Measurements from ENCODE around the gene RNF25. TPM values are rescaled to one million over a fixed set of nuclear protein-coding genes. Genes with fewer than 3 reads are reported as not detected.

Gene RNF25
- total and polyA plus RNA-seq, 9 donors: 11.7 to 45.9 (median 26.5) TPM

DNA sequence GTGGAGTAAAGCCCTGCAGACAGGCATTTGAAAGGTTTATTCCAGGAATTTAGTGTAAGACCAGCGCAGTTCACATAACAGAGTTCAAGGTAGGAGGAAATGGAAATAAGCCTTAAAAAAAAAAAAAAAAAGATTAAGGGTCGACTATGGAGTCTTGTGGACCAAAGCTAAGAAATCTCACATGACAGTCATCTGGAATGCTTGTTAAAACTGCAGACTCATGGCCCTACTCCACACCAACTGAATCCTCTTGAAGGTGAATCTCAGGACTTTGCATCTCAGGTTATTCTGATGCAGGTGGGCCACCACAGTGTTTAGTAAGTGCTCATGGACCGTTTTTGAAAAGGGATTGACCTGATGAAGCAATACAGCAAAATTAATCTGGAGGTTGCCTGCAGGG, 47.7 kb upstream of the RNF25 start:
- Histone ChIP-seq H3K27me3 (no peaks in the 10 kb centered on the region), H3K4me1 (ENCODE audit: insufficient read depth) (no peaks in the 10 kb centered on the region), H3K4me3 (no peak overlapping the region), H3K27ac (no peak overlapping the region), H3K36me3 (no peaks in the 10 kb centered on the region), H3K9me3 (no peaks in the 10 kb centered on the region)
- intact Hi-C loops (cut with DNase I): loop anchor here in 1 of 4 donors (10.0 kb wide), 1 partner anchor 135 kb away; the partner anchor contains the start of gene WNT6
- DNase-seq: no peak
- TF ChIP-seq POLR2A (IDR thresholded peaks at IDR 0.05): no peak
- TF ChIP-seq, protein P1, sequence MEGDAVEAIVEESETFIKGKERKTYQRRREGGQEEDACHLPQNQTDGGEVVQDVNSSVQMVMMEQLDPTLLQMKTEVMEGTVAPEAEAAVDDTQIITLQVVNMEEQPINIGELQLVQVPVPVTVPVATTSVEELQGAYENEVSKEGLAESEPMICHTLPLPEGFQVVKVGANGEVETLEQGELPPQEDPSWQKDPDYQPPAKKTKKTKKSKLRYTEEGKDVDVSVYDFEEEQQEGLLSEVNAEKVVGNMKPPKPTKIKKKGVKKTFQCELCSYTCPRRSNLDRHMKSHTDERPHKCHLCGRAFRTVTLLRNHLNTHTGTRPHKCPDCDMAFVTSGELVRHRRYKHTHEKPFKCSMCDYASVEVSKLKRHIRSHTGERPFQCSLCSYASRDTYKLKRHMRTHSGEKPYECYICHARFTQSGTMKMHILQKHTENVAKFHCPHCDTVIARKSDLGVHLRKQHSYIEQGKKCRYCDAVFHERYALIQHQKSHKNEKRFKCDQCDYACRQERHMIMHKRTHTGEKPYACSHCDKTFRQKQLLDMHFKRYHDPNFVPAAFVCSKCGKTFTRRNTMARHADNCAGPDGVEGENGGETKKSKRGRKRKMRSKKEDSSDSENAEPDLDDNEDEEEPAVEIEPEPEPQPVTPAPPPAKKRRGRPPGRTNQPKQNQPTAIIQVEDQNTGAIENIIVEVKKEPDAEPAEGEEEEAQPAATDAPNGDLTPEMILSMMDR (IDR thresholded peaks at IDR 0.05): no peak
- 73 to 80% (median 78%) methylated on average over 3 of the region's 3 CpGs for WGBS, 3 donors

DNA sequence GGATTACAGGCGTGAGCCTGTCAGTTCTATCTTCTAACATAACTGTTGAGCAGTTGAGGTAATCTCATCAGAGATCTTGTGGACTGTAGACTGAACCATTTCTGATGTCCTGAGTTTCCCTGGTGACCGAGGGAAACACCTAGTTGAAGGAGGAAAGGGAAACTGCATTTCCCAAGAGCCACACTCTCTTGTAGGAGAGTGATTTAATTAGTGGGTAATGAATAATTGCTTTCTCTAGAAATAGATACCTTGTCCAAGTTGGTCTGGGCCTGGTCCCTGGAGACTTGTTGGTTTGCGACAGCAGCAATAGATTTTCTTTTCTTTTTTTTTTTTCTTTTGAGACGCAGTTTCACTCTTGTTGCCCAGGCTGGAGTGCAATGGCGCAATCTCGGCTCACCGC, 46.3 kb upstream of the RNF25 start:
- Histone ChIP-seq H3K36me3 (no peaks in the 10 kb centered on the region), H3K27me3 (no peaks in the 10 kb centered on the region), H3K4me1 (ENCODE audit: insufficient read depth) (no peaks in the 10 kb centered on the region), H3K4me3 (no peak overlapping the region), H3K27ac (no peak overlapping the region), H3K9me3 (no peaks in the 10 kb centered on the region)
- no peak for TF ChIP-seq EP300 (IDR thresholded peaks at IDR 0.05)
- DNase-seq: no peak
- intact Hi-C loops (cut with DNase I): loop anchor here in 1 of 4 donors (10.0 kb wide), 1 partner anchor 137 kb away; the partner anchor contains the start of gene WNT6
- WGBS, 3 donors: 93 to 98% (median 96%) methylated on average over 7 of the region's 7 CpGs

DNA sequence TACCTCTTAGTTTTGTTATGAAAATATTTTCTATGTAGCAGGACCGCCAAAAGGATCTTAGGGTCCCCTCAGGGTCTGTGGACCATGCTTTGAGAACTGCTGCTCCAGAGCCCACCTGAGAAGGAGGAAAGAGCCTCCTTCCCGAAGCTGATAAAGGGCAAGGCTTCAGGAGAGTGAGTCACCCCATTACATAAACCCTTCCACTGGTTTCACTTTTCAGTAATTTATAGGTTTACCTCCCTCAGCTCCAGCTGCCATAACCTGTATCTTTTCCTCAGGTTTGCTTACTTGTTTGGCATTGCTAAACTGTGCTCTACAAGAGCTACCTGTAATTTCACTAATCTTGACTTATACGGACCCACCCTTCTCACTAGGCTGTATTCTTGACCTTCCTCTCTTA, 45.5 kb upstream of the RNF25 start:
- Histone ChIP-seq H3K36me3 (no peaks in the 10 kb centered on the region), H3K9me3 (no peaks in the 10 kb centered on the region), H3K27me3 (no peaks in the 10 kb centered on the region), H3K4me1 (ENCODE audit: insufficient read depth) (no peaks in the 10 kb centered on the region), H3K27ac (no peak overlapping the region), H3K4me3 (no peak overlapping the region)
- DNase-seq: no peak
- intact Hi-C loops (cut with DNase I): loop anchor here in 1 of 4 donors (10.0 kb wide), 1 partner anchor 138 kb away; the partner anchor contains the start of gene WNT6
- TF ChIP-seq, protein P1 (IDR thresholded peaks at IDR 0.05): no peak
- no peak for TF ChIP-seq EP300 (IDR thresholded peaks at IDR 0.05)
- TF ChIP-seq POLR2A (IDR thresholded peaks at IDR 0.05): no peak
- WGBS, 3 donors: 72 to 79% (median 73%) methylated on average over 3 of the region's 3 CpGs

DNA sequence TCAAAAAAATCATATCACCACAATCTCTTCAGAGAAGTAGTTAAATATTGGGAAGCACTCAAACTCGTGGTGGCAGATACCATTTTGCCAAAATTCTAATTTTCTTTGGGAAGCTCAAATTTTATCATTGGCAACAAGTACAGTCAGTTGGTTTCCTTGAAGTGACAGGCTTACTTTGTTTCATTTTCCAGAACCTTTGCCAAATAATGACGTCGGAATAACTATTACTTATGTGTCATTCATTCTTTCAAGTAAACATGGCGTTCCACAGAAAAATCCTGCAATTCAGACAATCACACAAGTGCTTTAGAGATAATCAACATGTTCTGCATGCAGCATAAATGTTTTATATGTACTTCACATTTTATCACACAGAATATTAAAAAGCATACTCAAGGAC, 44.3 kb upstream of the RNF25 start:
- H3K9me3 ChIP-seq: no peaks in the 10 kb centered on the region
- no peak for DNase-seq
- intact Hi-C loops (cut with DNase I): loop anchor here in 1 of 4 donors (10.0 kb wide), 1 partner anchor 139 kb away; the partner anchor contains the start of gene WNT6
- WGBS, 3 donors: 74 to 82% (median 75%) methylated on average over 4 of the region's 4 CpGs
- no peaks in the 10 kb centered on the region for H3K27me3 ChIP-seq
- no peak overlapping the region for H3K27ac ChIP-seq
- H3K4me1 ChIP-seq (ENCODE audit: insufficient read depth): no peaks in the 10 kb centered on the region
- no peak overlapping the region for H3K4me3 ChIP-seq
- TF ChIP-seq, protein P1 (IDR thresholded peaks at IDR 0.05): no peak
- TF ChIP-seq POLR2A (IDR thresholded peaks at IDR 0.05) (no peak), EP300 (IDR thresholded peaks at IDR 0.05) (no peak)
- H3K36me3 ChIP-seq: no peaks in the 10 kb centered on the region

DNA sequence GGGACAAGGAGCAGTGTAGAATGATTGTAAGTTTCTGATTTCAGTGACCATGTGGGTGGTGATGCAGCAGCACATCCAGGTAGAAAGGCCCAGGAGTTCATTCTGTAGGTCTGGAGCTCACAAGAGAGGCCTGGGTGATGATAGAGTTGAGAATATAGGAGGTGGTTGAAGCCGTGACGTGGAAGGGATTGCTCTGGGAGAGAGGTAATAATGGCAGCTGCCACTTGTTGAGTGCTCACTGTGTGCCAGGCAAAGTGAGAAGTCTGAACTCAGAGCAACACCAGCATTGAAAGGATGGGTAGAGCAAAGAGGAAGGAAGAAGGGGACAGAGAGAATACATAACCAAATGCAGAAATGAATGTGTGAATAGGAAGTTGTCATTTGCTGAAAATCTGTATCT, 42.1 kb upstream of the RNF25 start:
- no peaks in the 10 kb centered on the region for H3K27me3 ChIP-seq
- 95 to 97% (median 96%) methylated on average over 2 of the region's 2 CpGs for WGBS, 3 donors
- TF ChIP-seq POLR2A (IDR thresholded peaks at IDR 0.05) (no peak), EP300 (IDR thresholded peaks at IDR 0.05) (no peak)
- TF ChIP-seq, protein P1 (IDR thresholded peaks at IDR 0.05): no peak
- no peaks in the 10 kb centered on the region for H3K4me1 ChIP-seq (ENCODE audit: insufficient read depth)
- no peak overlapping the region for H3K27ac ChIP-seq
- no peaks in the 10 kb centered on the region for H3K36me3 ChIP-seq
- H3K4me3 ChIP-seq: no peak overlapping the region
- intact Hi-C loops (cut with DNase I): loop anchor here in 2 of 4 donors (5.0 to 10.0 kb wide), 2 partner anchors 133 to 141 kb away; partner anchors contain the start of gene WNT6 (in 1 of the 2)
- no peak for DNase-seq
- H3K9me3 ChIP-seq: no peaks in the 10 kb centered on the region
